Measurements from ENCODE around the gene CLDN18. TPM values are rescaled to one million over a fixed set of nuclear protein-coding genes. Genes with fewer than 3 reads are reported as not detected.

The CLDN18 gene
- total and polyA plus RNA-seq, 2 of the 8 experiments (the other 6 are each of a cell fraction or from before 2014, with no cell fraction given) = not detected

GRCh38 chr3:138072796-138073195 is 62.8 kb downstream of the CLDN18 start:
- Histone ChIP-seq H4K5ac (ENCODE audit: insufficient read length, low read depth, low read length) (no peak overlapping the region), H3K4me2 (ENCODE audit: insufficient read depth in 1 of 2, low read depth in 2 of 2, low read length in 2 of 2) (no peak overlapping the region), H2AFZ (ENCODE audit: low read length) (no peak overlapping the region), H2BK20ac (ENCODE audit: low read length) (no peak overlapping the region), H3K36me3 (ENCODE audit: control insufficient read depth in 2 of 4, insufficient read depth in 4 of 4, low read length in 3 of 4) (peaks cover 0 to 11% (median 2%) of the 10 kb centered on the region in 4 experiments; a peak in 5 of 8 replicates), H2BK15ac (ENCODE audit: low read length) (no peak overlapping the region), H3K79me2 (ENCODE audit: control insufficient read depth in 1 of 2, insufficient read depth in 2 of 2, low read length in 2 of 2) (no peaks in the 10 kb centered on the region), H4K91ac (replicated peaks; ENCODE audit: insufficient read length, low read length) (no peak overlapping the region), H3K56ac (replicated peaks; ENCODE audit: insufficient read length, low read depth, low read length) (no peak overlapping the region), H3K9ac (replicated peaks in 1 of 4; ENCODE audit: extremely low read depth in 1 of 4, low read depth in 3 of 4, low read length in 3 of 4) (no peak overlapping the region), H3K23ac (ENCODE audit: insufficient read length) (no peak overlapping the region), H3K27me3 (replicated peaks in 1 of 4; ENCODE audit: control insufficient read depth in 3 of 4, extremely low read depth in 1 of 4, insufficient read depth in 3 of 4, low read length in 3 of 4) (no peaks in the 10 kb centered on the region), H4K8ac (ENCODE audit: extremely low read depth, insufficient read depth, low read length) (no peak overlapping the region; the same call in 1 of the 2 replicates), H3K18ac (ENCODE audit: extremely low read depth, low read length) (peak overlapping the region; percentile 32; the same call in 1 of the 2 replicates), H2AK5ac (ENCODE audit: low read depth, low read length) (no peak overlapping the region), H3K4me1 (replicated peaks in 1 of 4; ENCODE audit: control insufficient read depth in 3 of 4, insufficient read depth in 4 of 4, low read length in 3 of 4) (peaks cover 1 to 5% (median 3%) of the 10 kb centered on the region in 4 experiments; a peak in 3 of 7 replicates), H3K4me3 (ENCODE audit: extremely low read depth in 1 of 4, insufficient read depth in 2 of 4, low read depth in 3 of 4, low read length in 4 of 4) (no peak overlapping the region), H2BK120ac (replicated peaks; ENCODE audit: low read depth, low read length) (no peak overlapping the region), H3K79me1 (ENCODE audit: low read depth, low read length) (no peaks in the 10 kb centered on the region), H4K20me1 (replicated peaks in 1 of 2; ENCODE audit: control insufficient read depth in 1 of 2, insufficient read depth in 2 of 2, low read length in 2 of 2) (no peaks in the 10 kb centered on the region), H2BK12ac (ENCODE audit: low read depth, low read length) (no peak overlapping the region), H3K23me2 (ENCODE audit: low read depth, low read length) (no peaks in the 10 kb centered on the region), H3K14ac (ENCODE audit: insufficient read length) (no peak overlapping the region), H3K9me3 (ENCODE audit: insufficient read depth in 2 of 2, low read depth in 1 of 2, low read length in 1 of 2) (no peaks in the 10 kb centered on the region), H3K27ac (ENCODE audit: low read depth, low read length) (no peak overlapping the region), H2BK5ac (ENCODE audit: low read depth, low read length) (no peak overlapping the region), H3K4ac (replicated peaks; ENCODE audit: insufficient read length, low read depth, low read length) (no peak overlapping the region)
- WGBS, 2 experiments (ENCODE audit: extremely low coverage in 1 of 2, insufficient coverage in 1 of 2, insufficient read length in 1 of 2, insufficient replicate concordance in 2 of 2, low coverage in 1 of 2, low lambda C conversion rate in 2 of 2, missing lambda C conversion rate in 1 of 2) = 88% methylated on average over 8 of the region's 8 CpGs; no CpG with 5 or more reads in 1 of the 2 experiments
- ChIA-PET CTCF (ENCODE audit: partially characterized antibody) (interaction anchor here (1.0 to 16.3 kb wide), 6 partner anchors 9 to 46 kb away, joined by 3 to 232 read pairs (median 6); partner anchors contain the start of gene DZIP1L), POLR2A (ENCODE audit: partially characterized antibody) (interaction anchor here (0.6 to 1.4 kb wide), 2 partner anchors 43 to 50 kb away, joined by 3 to 6 read pairs; partner anchors contain the start of gene DZIP1L)
- FAIRE-seq (no peak), DNase-seq (ENCODE audit: low read depth in 1 of 2, low spot score in 2 of 2) (no peak)
- TF ChIP-seq MAFK (IDR thresholded peaks at IDR 0.05; ENCODE audit: low read depth, low read length) (peak; percentile 30; the same call in 1 of the 2 replicates), GABPA (IDR thresholded peaks at IDR 0.05; ENCODE audit: borderline replicate concordance, insufficient read depth, low read length) (no peak), SP4 (IDR thresholded peaks at IDR 0.05; ENCODE audit: low read length) (no peak), YY1 (IDR thresholded peaks at IDR 0.05; ENCODE audit: low read depth, low read length) (0 out of 2 replicates have a peak, but pooled peaks have one; percentile 17)
